Common myeloid progenitor, CD34-positive (primary cell): ENCODE data around the gene ARHGAP4.

ENCODE experiments used
- CTCF ChIA-PET: fragments of 350-600 bp; sonication (Branson Sonifier 250); formaldehyde crosslinking; loops from one replicate; lab custom pipeline; 2021; ENCODE audit warnings: antibody characterized with exemption; lab: Charles Lee
- POLR2A ChIA-PET: fragments of 350-600 bp; sonication (Branson Sonifier 250); formaldehyde crosslinking; loops from one replicate; lab custom pipeline; 2021; ENCODE audit warnings: antibody characterized with exemption; lab: Charles Lee
- DNase-seq, 3 donors: peaks; one replicate each; pipeline versions ENCODE4 v3.0.0 to v3.0.0-alpha.2; 2013
- H3K27ac ChIP-seq, 2 experiments: 1 replicate in 1 of 2; 2 replicates in 1 of 2; pipeline ENCODE4 v1.7.0; 2013; ENCODE audit warnings: inconsistent platforms in 2 of 2, low read length in 2 of 2, mild to moderate bottlenecking in 2 of 2, low read depth in 1 of 2, moderate library complexity in 1 of 2; ENCODE audit not compliant: severe bottlenecking in 2 of 2, insufficient read depth in 1 of 2, poor library complexity in 1 of 2
- H3K27me3 ChIP-seq, 5 experiments: replicated peaks in 2 of 5; 1 replicate in 3 of 5; 2 replicates in 2 of 5; pipeline versions ENCODE4 v1.6.1 to v1.7.0; 2013; ENCODE audit warnings: low read length in 4 of 5, mild to moderate bottlenecking in 2 of 5, moderate library complexity in 2 of 5, inconsistent platforms in 1 of 5; ENCODE audit not compliant: insufficient read depth in 5 of 5, control insufficient read depth in 4 of 5
- H3K36me3 ChIP-seq, 4 experiments: 1 replicate in 2 of 4; 2 replicates in 2 of 4; pipeline versions ENCODE4 v1.6.1 to v1.7.0; 2013; ENCODE audit warnings: low read length in 3 of 4, control low read depth in 1 of 4, mild to moderate bottlenecking in 1 of 4; ENCODE audit not compliant: control insufficient read depth in 4 of 4, insufficient read depth in 4 of 4
- H3K4me1 ChIP-seq, 4 experiments: 1 replicate in 3 of 4; 2 replicates in 1 of 4; pipeline versions ENCODE4 v1.6.1 to v1.7.1; 2013; ENCODE audit warnings: low read length in 3 of 4, mild to moderate bottlenecking in 3 of 4, control low read depth in 1 of 4, inconsistent platforms in 1 of 4, moderate library complexity in 1 of 4; ENCODE audit not compliant: control insufficient read depth in 4 of 4, insufficient read depth in 4 of 4; ENCODE audit errors: control extremely low read depth in 1 of 4
- H3K4me3 ChIP-seq, 7 experiments: 1 replicate in 4 of 7; 2 replicates in 3 of 7; pipeline versions ENCODE4 v1.5.1 to v1.7.0; 2013; ENCODE audit warnings: mild to moderate bottlenecking in 7 of 7, low read length in 6 of 7, moderate library complexity in 6 of 7, inconsistent platforms in 2 of 7, low read depth in 2 of 7, control low read depth in 1 of 7; ENCODE audit not compliant: insufficient read depth in 4 of 7, control insufficient read depth in 1 of 7; ENCODE audit errors: extremely low read depth in 1 of 7
- H3K9me3 ChIP-seq, 5 experiments: 1 replicate in 4 of 5; 2 replicates in 1 of 5; pipeline versions ENCODE4 v1.6.1 to v1.7.1; 2013; ENCODE audit warnings: low read length in 4 of 5, mild to moderate bottlenecking in 2 of 5, inconsistent platforms in 1 of 5, low read depth in 1 of 5, moderate library complexity in 1 of 5; ENCODE audit not compliant: control insufficient read depth in 4 of 5, insufficient read depth in 2 of 5; ENCODE audit errors: control extremely low read depth in 1 of 5
- WGBS: methylation state at CpG from one replicate; pipeline ENCODE4 v1.1.5; 2013; ENCODE audit not compliant: insufficient coverage; 5-methylcytosine and 5-hydroxymethylcytosine counted together

The ARHGAP4 gene

DNA sequence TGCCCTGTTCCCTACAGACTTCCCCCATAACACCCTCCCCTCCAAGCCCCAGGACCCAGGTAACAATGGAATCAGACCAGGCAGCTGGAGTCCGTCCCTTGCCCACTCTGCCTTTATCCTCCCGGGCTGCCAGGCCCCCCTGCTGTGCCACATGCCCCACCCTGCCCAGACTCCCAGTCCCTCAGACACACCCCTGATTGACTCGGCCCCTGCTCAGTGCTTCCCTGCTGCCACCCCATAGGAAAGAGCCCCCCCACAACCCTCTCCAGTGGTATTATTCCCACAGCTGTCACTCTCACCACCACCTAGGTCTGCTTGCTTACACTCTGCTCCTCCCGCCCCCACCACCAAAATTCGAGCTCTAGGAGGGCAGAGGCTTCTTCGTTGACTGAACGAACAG, 13.5 kb upstream of the ARHGAP4 start:
- Histone ChIP-seq H3K27me3 (peaks cover 0 to 29% (median 0%) of the 10 kb centered on the region in 5 experiments), H3K4me3 (peak overlapping the region in 1 of 7 experiments; percentile 1), H3K27ac (no peak overlapping the region), H3K9me3 (no peaks in the 10 kb centered on the region), H3K36me3 (peaks cover 0 to 3% (median 0%) of the 10 kb centered on the region in 4 experiments), H3K4me1 (peaks cover 0 to 48% (median 29%) of the 10 kb centered on the region in 4 experiments)
- 62% methylated on average over 7 of the region's 7 CpGs for WGBS
- POLR2A ChIA-PET = interaction anchor here (3.5 kb wide), 1 partner anchor 12 kb away, joined by 20 read pairs; the partner anchor contains the start of gene ARHGAP4
- CTCF ChIA-PET = interaction anchor here (1.0 to 18.9 kb wide), 3 partner anchors 9 to 14 kb away, joined by 5 to 482 read pairs (median 6); partner anchors contain the start of genes ARHGAP4 and NAA10
- DNase-seq = no peak

DNA sequence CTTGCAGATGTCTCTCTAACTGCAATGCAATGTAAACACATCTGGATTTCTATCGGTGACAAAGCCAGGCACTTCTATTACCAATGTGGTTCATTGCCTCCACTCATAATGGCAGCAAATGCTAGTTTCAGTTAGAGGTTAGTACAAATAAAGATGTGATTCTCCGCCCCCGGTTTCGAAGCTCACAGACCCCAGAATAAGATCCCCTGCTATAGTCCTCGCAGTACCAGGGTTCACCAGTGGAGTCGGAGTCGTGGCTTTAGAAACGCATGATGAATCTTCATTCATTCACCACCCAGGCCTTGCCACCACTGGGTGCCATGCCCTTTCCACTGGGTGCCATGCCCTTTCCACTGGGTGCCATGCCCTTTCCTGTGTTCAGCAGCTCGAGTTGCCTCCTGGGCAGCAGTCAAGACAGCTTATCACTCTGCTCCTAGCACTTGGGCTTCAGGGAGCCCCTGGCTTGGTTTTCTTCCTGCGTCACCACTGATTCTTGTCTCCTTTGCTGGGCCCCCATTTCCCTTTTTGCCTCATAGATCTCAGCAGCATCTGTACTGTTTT, 12.2 kb upstream of the ARHGAP4 start:
- Histone ChIP-seq H3K9me3 (no peaks in the 10 kb centered on the region), H3K4me3 (no peak overlapping the region), H3K36me3 (peaks cover 0 to 3% (median 0%) of the 10 kb centered on the region in 4 experiments), H3K4me1 (peaks cover 0 to 41% (median 22%) of the 10 kb centered on the region in 4 experiments), H3K27me3 (peaks cover 0 to 33% (median 0%) of the 10 kb centered on the region in 5 experiments), H3K27ac (no peak overlapping the region)
- ChIA-PET CTCF (interaction anchor here (0.6 to 18.9 kb wide), 3 partner anchors 8 to 175 kb away, joined by 3 to 482 read pairs (median 7); partner anchors contain the start of genes ARHGAP4 and NAA10), POLR2A (interaction anchor here (1.2 to 2.0 kb wide), 2 partner anchors 10 to 13 kb away, joined by 3 to 8 read pairs; no protein-coding TSS in a partner anchor)
- 83% methylated on average over 8 of the region's 10 CpGs for WGBS
- DNase-seq = no peak

DNA sequence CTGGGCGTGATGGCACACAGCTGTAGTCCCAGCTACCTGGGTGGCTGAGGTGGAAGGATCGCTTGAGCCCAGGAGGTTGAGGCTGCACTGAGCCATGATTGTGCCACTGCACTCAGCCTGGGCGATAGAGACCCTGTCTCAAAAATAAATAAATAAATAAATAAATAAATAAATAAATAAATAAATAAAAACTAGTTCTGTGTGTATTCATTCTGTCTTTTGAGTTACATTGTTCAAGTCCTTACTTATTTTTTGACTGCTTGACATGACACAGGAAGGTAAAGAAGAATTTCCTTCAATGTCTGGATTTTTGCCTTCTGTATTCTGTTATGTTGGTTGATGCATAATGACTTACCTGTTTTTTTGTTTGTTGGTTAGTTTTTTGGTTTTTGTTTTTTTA, 11.0 kb upstream of the ARHGAP4 start:
- no CpG with 5 or more reads among the region's 3 CpGs for WGBS
- Histone ChIP-seq H3K4me1 (peaks cover 0 to 32% (median 18%) of the 10 kb centered on the region in 4 experiments), H3K36me3 (peaks cover 0 to 7% (median 3%) of the 10 kb centered on the region in 4 experiments), H3K27me3 (peaks cover 0 to 31% (median 0%) of the 10 kb centered on the region in 5 experiments), H3K27ac (no peak overlapping the region), H3K4me3 (no peak overlapping the region), H3K9me3 (no peaks in the 10 kb centered on the region)
- POLR2A ChIA-PET = interaction anchor here (0.6 to 2.0 kb wide), 2 partner anchors 9 to 10 kb away, joined by 3 to 8 read pairs; no protein-coding TSS in a partner anchor
- no peak for DNase-seq
- CTCF ChIA-PET = interaction anchor here (0.9 to 18.9 kb wide), 3 partner anchors 9 to 441 kb away, joined by 3 to 482 read pairs (median 7); partner anchors contain the start of genes ARHGAP4 and NAA10

DNA sequence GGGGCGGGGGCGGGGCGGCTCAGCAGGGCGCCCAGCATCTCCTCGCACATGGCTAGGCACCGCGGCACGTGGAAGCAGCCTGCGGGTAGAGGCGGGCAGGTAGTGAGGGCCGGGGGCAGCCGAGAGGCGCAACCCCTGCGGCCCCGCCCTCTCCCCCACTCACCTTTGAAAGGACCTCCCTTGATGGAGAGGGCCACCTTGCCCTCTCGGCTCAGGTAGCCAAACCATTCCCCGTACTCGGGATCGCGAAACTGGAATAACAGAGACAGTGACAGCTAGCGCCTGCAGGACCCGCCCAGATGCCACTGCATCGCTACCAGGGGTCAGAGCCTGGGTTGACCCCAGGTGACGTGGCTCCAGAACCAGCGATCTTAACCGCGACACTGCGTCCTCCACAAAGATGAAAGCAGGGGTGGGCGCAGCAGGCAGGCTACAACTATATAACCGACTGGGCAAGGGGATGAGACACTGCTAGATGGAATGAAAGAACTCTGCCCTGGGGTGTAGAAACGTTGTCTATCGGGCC, 9.3 kb upstream of the ARHGAP4 start:
- ChIA-PET POLR2A (interaction anchor here (0.9 to 1.1 kb wide), 3 partner anchors 9 to 11 kb away, joined by 3 read pairs; partner anchors contain the start of gene ARHGAP4), CTCF (interaction anchor here (0.8 to 19.1 kb wide), 4 partner anchors 9 to 201 kb away, joined by 3 to 482 read pairs (median 243); partner anchors contain the start of genes ARHGAP4, NAA10 and RENBP)
- peak overlapping the region in 4 of 7 experiments; percentile 22 to 69 (median 42) for H3K4me3 ChIP-seq

DNA sequence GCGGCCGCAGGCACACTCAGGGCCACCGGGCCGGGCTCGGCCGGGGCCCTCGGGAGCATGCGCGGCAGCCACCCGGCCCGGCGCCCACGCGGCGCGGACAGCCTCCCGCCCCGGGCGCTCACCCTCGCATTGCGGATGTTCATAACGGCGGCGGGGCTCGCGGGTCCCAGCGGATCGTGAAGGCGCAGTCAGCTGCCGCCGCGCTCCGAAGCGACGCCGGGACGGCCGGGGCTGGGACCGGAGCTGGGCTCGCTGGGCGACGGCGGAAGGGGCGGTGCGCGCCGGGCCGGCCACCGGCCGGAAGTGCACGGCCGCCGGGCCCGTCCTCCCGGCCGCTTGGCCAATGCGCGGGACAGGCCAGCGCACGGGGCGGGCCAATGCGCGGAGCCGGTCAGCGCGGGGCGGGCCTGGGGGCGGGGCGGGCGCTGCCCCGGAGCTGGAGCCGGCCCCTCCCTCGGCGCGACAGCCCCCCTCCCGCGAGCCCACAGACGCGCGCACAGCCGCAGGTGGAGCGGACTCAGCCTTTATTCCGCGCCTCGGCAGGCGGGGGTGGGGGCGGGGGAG, 8.8 kb upstream of the ARHGAP4 start, which contains the start of gene NAA10:
TSS of gene NAA10 (minus strand) at position 276 of the 564 bp plus-strand sequence. CDS start at position 143, 133 bp downstream.
- Histone ChIP-seq H3K4me1 (peaks cover 0 to 17% (median 12%) of the 10 kb centered on the region in 4 experiments), H3K27ac (peak within 1 kb of the TSS in 1 of 2 experiments; percentile 43), H3K9me3 (no peaks in the 10 kb centered on the region), H3K27me3 (peaks cover 0 to 32% (median 0%) of the 10 kb centered on the region in 5 experiments), H3K36me3 (peaks cover 0 to 25% (median 14%) of the 10 kb centered on the region in 4 experiments), H3K4me3 (peak within 1 kb of the TSS; percentile 52 to 78 (median 63))
- ChIA-PET POLR2A (interaction anchor here (0.9 to 1.1 kb wide), 3 partner anchors 8 to 12 kb away, joined by 3 read pairs; partner anchors contain the start of gene ARHGAP4), CTCF (interaction anchor here (19.1 kb wide), 1 partner anchor 10 kb away, joined by 482 read pairs; the partner anchor contains the start of gene RENBP)
- peak in 2 of 3 donors; percentile 47 to 52 for DNase-seq
- 14% methylated on average over 66 of the region's 87 CpGs for WGBS

More for the DNA sequence above, 9.3 kb upstream of the ARHGAP4 start:
- WGBS = 54% methylated on average over 15 of the region's 32 CpGs
- Histone ChIP-seq H3K27me3 (peaks cover 0 to 36% (median 0%) of the 10 kb centered on the region in 5 experiments), H3K4me1 (peaks cover 0 to 21% (median 9%) of the 10 kb centered on the region in 4 experiments), H3K9me3 (no peaks in the 10 kb centered on the region), H3K36me3 (peaks cover 0 to 21% (median 12%) of the 10 kb centered on the region in 4 experiments), H3K27ac (no peak overlapping the region)
- DNase-seq = no peak

DNA sequence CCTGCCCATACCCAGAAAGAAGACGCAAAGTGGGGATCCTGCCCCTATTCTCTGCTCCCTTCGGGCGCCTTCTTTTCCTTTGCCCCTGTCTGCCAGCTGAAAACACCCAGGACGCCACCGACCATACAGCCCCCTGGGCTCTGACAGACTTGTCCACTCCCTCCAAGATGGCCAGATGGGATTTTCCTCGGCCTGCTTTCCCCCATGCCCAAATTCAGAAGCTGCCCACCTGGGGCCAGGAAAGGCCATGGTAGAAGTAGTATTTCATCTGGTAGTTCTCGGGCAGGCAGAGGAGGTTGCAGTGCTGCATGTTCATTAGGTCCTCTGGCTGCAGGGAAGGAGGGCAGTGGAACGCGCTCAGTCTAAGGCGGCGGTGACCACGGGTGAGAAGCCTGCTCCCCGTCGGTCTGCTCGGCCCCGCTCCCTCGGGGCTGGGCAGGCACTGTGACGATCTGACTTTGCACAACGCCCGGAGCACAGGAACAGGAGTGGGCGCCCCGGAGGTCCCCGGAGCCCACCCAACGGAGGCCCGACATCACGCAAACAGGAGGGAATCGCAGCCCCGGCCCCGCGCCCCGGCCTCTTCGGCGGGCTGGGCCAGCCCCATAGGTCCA, 8.2 kb upstream of the ARHGAP4 start:
- H3K27me3 ChIP-seq = peaks cover 0 to 30% (median 0%) of the 10 kb centered on the region in 5 experiments
- H3K4me3 ChIP-seq = peak overlapping the region; percentile 52 to 78 (median 63)
- peak overlapping the region in 1 of 2 experiments; percentile 43 for H3K27ac ChIP-seq
- H3K4me1 ChIP-seq = peaks cover 0 to 22% (median 9%) of the 10 kb centered on the region in 4 experiments
- H3K9me3 ChIP-seq = no peaks in the 10 kb centered on the region
- ChIA-PET POLR2A (interaction anchor here (1.0 kb wide), 1 partner anchor 13 kb away, joined by 3 read pairs; no protein-coding TSS in a partner anchor), CTCF (interaction anchor here (2.2 to 19.1 kb wide), 2 partner anchors 10 to 11 kb away, joined by 14 to 482 read pairs; partner anchors contain the start of gene RENBP)
- DNase-seq = no peak
- H3K36me3 ChIP-seq = peaks cover 0 to 31% (median 17%) of the 10 kb centered on the region in 4 experiments
- 32% methylated on average over 25 of the region's 33 CpGs for WGBS
